ENCODE measurements around the gene ZCCHC13.
"Not testable (repeated sequence)": the region's sequence is repeated elsewhere in the genome, so short reads cannot be mapped to it uniquely, and the experiment has no call there.

Gene ZCCHC13

DNA sequence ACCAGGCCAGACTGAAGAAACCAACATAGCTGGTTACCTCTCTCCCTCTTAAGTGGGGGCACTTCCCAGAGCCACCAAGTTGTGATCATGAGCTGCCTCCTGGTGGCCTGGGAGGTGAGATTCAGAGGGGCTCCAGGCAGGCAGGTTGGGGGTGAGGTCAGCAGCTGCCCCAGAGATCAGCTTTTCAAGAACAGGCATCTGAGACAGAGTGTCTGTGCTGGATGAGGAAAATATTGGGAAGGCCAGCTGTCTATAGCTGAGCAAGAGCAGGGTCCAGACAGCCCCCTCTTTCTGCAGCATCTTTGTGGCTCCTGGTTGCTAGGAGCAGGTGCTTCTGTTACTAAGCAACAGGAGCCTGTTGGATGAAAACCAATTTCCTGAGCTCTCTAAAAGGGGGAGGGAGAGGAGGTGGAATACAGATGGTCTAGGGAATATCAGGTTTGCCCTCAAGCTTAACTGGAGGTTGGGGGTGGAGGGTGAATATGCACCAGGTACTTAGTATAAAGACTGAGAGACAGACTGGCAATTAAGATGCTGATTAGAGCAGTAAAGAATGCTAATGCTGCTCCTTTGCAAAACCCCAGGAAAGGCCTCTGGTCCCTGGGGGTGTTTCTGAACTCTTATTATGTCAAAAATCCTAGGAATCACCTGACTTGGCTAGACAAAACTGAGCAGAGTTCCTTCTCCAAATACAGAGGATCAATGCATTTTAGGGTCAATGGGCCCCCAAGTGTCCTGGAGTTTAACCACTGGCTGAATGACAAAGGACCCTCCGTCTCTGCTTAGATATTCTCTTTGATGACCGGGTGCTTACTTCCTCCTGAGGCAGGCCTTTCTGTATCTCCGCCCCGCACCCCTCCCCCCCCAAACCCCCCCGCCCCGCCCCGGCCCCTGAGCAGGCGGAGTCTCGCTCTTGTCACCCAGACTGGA lies 21.4 kb downstream of the ZCCHC13 start:
- no peak for DNase-seq

DNA sequence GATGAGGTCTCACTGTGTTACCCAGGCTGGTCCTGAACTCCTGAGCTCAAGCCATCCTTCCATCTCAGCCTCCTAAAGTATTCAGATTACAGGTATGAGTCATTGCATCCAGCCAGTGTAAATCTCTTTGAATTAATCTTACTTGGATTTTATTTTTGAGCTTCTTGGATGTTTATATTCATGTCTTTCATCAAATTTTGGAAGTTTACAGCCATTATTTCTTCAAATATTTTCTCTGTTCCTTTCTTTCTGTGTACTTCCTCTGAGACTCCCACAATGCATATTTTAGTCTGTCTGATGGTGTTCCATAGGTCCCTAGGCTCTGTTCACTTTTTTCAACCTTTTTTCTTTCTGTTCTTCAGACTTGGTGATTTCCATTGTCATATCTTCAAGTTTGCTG lies 34.9 kb downstream of the ZCCHC13 start:
- DNase-seq = no peak

DNA sequence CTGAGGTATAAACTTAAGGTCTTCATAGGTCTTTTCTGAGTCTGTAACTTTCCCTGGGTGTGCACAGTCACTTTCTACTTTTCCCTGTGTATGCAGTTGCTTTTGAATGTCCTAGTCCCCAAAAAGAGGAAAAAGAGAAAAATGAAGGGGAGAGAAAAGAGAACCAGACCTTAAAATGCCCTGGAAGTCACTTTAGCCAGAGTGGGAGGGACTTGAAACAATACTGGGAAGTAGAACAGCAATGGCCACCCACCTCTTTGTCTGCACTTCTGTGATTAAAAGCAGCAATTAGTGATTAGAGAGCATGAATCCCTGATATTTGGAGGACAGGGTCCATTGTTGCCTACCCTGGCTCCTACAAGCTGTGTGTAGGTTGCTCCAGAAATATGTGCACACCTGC lies 36.1 kb downstream of the ZCCHC13 start:
- no peak for DNase-seq

- DNase-seq = not testable (repeated sequence)
These were observed 38.2 kb downstream of the ZCCHC13 start for GRCh38 chrX:74342211-74342610.

DNA sequence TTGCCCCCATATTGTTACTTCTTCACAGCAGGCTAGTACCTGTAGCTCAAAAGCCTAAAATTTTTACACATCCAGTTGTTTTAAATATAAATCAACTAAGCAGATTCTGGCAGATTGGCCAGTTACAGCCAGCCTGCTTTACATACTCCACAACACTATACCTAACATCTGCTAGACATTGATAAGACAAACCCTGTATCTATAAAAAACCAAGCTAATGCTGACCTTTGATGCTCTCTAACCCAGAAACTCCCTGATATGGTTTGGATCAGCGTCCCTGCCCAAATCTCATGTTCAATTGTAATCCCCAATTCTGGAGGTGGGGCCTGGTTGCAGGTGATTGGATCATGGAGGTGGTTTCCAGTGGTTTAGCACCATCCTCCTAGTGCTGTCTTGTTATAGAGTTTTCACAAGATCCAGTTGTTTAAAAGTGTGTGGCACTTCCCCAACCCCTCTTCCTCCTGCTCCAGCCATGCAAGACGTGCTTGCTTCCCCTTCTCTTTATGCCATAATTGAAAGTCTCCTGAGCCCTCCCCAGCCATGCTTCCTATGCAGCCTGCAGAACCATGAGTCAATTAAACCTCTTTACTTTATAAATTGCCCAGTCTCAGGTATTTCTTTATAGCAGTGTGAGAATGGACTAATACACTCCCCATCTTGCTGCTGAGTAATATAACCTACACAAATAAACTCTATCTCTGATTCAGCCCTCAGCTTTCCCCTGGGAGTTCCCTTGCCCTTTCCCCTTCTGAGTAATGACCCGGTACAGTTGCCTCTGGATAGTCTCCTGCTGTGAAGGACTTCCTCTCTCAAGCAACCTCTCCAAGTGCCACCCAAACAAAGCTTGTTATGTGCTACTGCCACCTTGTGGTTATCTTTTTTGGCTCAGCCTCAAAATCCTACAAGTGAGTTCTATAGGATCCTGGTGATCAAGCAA lies 39.6 kb downstream of the ZCCHC13 start:
- DNase-seq = peak; percentile 1

DNA sequence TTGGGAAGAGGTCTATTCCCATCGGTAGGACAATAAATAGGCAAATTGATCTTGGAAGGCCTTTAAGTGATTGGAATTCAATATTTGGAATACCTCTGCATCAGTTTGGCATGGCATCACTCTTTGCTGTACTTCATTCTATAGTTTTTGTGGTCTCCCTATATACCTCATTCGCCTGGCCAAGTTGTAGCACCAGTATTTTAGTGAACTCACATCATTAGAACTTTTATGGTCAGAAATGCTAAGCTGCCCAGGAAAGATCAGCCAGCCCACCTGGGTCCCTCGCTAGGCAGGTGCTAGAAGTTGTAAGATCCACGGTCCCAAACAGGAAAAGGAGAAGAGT lies 40.3 kb downstream of the ZCCHC13 start:
- no peak for DNase-seq

- DNase-seq = no peak
These were observed 42.1 kb downstream of the ZCCHC13 start for GRCh38 chrX:74346088-74346487.

- DNase-seq = no peak
These were observed 45.4 kb downstream of the ZCCHC13 start for GRCh38 chrX:74349387-74349786.

- DNase-seq = no peak
These were observed 47.8 kb downstream of the ZCCHC13 start for GRCh38 chrX:74351760-74352159.

- DNase-seq = no peak
These were observed 50.0 kb downstream of the ZCCHC13 start for GRCh38 chrX:74353984-74354383.

Measured in stimulated activated CD4-positive, alpha-beta T cell treated with anti-CD3 and anti-CD28 coated beads, Interleukin-4, amount 100 ng/mL, for 1 hour (primary cell).